GM21619 (cell line): ENCODE results near the gene CCL18.
"Not testable (repeated sequence)": the region's sequence is repeated elsewhere in the genome, so short reads cannot be mapped to it uniquely, and the experiment has no call there.

ENCODE experiments used
- ATAC-seq: cut with Tn5 transposase; IDR thresholded peaks from one replicate; pipeline ENCODE4 v1.9.1; 2021; ENCODE audit not compliant: unreplicated experiment

CCL18 gene, protein sequence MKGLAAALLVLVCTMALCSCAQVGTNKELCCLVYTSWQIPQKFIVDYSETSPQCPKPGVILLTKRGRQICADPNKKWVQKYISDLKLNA

DNA sequence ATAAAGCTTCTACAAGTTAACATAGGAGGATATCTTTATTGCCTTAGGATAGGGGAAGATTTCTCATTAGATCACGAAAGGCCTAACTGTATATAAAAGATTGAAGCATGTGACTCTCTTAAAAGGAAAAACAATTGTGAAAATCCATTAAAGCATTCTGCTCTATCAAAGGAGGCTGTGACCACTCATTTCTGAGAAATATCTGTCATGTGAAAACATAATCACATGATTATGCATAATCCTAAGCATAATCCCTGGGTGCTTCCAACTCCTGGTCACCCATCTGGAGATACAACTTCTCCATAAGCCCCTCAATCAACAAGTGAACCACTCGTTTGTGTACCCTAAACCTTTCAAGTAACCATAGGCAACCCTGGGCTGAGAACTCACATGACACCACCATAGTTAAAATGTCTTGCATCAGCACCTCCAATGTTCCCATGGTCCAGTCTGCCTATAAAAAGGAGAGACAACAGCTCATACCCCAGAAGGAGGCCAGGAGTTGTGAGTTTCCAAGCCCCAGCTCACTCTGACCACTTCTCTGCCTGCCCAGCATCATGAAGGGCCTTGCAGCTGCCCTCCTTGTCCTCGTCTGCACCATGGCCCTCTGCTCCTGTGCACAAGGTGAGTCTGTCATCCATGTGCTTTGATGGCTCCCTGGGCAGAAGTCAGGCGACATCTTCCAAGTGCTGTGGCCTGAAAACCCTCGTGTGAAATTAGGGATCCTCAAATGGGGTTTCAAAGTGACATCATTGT lies at the start of gene CCL18:
Gene CCL18, plus strand, starts transcription at position 487 of the 756 bp plus-strand sequence. Its CDS starts 71 bp downstream, at position 558.
- no peak for ATAC-seq

DNA sequence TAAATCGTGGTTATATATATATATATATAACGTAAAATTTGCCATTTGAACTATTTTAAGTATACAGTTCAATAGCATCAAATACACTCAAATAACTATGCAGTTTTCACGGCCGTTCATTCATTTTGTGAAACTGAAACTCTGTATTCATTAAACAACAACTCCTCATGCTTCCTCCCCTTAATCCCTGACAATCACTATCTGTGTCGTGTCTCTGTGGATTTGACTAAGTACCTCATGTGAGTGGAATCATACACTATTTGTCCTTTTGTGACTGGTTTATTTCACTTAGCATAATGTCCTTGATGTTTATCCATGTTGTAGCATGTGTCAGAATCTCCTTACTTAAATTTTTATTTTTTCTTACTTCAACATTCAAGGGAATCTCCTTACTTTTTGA lies 49.1 kb upstream of the CCL18 start:
- ATAC-seq: no peak

DNA sequence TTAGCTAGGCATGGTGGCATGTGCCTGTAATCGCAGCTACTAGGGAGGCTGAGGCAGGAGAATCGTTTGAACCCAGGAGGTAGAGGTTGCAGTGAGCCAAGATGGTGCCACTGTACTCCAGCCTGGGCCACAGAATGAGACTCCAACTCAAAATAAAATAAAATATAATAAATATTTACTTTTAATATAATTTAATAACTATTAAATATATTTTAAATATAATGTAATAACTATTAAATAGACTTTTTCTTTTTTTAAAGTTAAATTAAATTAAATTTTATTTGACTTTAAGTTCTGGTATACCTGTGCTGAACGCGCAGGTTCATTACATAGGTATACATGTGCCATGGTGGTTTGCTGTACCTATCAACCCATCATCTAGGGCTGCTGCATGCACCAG lies 48.2 kb upstream of the CCL18 start:
- not testable (repeated sequence) for ATAC-seq

DNA sequence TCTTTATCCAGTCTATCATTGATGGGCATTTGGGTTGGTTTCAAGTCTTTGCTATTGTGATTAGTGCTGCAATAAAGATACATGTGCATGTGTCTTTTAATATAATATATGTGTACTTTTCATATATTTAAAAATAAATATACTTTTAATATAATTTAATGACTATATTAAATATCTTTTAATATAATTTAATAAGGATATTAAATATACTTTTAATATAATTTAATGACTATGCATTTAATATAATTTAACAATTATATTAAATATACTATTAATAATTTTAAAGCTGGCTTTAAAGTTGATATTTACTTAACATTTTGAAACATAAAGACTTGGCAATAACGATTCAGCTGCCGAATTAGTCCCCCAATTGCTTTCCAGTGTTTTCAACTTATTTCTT lies 47.5 kb upstream of the CCL18 start:
- ATAC-seq: no peak

DNA sequence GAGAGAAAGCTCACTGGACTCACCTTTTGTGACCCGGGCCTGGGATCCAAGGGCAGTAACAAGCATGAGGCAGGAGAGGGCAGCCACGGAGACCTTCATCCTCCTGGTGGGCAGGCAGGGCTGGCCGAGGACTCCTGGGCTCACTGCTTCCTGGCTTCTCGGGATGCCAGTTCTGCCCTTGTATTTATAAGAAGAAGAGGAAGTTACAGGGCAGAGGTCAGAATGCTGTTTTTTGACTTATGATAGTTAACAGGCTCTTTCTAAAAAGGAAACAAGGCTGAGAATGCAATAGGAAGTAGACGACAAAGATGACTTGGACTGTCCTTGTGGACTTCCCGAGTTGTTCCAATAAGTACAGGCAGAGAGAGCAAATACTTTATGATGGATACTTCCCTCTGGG lies 46.3 kb upstream of the CCL18 start, which contains the start of gene CCL23:
Gene CCL23, minus strand, starts transcription at position 174 of the 400 bp plus-strand sequence. Its CDS starts 75 bp downstream, at position 99.
- no peak for ATAC-seq

DNA sequence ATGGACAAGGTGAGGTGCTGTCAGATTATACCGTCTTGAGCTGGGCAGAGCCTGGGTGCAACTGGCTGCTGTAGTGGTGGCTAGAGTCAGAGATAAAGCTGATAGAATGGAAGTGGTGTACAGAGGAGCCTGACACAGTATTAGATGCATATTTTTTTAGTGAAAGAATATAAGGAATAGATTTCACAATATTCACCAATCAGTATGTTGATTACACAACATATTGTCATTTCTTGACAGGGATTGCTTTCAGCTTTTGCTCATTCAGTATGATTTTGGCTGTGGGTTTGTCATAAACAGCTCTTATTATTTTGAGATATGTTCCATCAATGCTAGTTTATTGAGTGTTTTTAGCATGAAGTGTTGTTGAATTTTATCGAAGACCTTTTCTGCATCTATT lies 44.6 kb upstream of the CCL18 start:
- ATAC-seq: no peak

DNA sequence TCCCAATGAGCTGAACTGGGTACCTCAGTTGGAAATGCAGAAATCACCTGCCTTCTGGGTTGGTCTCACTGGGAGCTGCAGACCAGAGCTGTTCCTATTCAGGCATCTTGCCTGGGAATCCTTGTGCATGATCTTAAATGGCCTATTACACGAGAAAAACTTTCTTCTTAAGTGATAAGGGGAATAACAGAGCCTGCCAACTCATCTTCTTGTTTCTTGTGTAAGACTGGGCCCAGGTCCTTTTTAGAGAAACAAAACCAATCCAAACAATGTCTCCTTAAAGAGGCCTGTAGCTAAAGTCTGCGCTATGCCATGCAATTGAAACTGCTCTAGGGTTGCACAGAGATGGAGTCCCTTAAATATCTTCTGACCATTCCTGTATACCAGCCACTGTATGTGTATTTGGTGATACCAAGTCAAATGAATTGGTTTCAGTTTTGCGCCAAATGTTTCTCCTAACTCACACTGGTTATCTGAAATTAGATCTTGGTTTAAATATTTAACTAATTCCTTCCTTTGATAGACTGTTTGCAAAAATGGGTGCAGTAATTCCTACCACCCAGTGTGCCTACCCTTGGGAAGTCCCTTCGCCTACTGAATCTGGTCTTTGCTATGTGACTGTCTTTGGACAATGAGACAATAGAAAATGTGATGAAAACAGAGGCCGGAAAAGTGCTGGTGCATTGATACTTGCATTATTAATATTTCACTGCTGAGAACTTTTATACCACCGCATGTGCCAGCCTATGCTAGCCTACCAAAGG lies 39.8 kb upstream of the CCL18 start:
- ATAC-seq: no peak

DNA sequence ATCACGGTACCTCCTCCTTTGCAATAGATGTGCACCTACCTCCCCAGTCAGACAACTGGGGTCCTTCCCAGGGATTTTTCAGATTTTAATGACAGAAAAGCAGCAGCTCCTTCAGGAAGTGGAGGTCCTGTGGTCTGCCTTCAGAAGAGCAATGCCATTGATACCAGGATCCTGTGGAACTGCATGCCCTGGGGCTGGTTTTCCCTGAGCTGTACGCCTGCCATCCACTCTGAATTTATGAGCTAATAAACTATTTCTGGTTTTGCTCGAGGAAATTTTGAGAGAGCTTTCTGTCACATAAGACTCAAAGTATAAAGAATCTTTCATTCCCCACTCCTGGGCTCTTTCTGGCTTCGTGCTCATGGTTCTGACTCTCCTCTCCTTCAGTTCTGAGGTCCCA lies 36.3 kb upstream of the CCL18 start:
- ATAC-seq: no peak

DNA sequence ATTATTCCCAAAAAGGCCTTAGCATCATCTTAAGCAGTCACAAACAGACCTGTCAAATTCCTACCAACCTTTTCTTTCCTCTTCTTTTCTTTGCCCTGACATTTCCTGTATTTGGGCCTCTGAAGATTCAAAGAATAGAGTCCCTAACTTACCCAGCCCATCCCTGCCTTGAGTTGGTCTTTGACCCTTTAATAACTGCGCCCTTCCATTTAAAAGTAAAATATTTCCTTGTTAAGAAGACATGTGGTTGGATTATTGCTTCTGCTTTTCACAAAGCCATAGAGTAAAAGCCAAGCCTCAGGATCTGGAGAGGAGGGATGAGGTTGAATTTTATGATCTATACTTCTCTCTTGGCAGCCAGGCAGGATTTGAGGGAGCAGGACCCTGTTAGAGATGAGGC lies 33.1 kb upstream of the CCL18 start:
- ATAC-seq: no peak

DNA sequence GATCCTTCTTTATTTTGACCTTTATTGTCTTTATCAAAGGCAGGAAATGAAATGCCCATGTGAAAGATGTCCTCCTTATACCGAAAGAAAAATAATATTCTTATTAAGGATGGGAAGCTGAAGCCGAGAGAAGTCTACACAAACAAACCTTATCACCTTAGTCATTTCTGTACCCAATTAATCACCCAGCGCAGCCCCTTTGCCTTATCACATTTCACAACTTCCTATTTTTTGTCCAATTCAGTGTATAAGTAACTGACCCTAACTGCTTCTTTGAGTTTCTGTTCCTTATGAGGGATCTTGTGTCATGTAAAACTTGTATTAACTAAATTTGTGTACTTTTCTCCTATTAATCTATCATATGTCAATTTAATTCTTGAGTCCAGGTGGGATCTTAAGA lies 29.9 kb upstream of the CCL18 start:
- no peak for ATAC-seq

DNA sequence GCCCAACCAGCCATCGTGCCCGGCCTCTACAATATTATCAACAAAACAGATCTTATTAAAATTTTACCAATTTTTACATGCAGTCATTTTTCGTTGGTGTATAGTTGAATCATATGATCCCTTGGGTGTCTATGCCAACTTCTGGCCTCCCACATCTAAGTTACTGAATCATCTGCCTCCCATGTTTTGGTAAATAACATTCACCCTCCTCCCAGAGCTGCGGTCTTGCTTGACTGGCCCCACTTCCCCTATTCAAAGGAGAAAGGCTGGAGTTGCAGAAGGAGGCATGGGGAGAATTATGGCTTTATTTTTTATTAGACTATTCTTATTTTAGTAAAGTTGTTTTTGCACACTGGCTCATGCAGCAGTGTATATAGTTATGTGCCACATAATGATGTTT lies 27.8 kb upstream of the CCL18 start:
- ATAC-seq: no peak

DNA sequence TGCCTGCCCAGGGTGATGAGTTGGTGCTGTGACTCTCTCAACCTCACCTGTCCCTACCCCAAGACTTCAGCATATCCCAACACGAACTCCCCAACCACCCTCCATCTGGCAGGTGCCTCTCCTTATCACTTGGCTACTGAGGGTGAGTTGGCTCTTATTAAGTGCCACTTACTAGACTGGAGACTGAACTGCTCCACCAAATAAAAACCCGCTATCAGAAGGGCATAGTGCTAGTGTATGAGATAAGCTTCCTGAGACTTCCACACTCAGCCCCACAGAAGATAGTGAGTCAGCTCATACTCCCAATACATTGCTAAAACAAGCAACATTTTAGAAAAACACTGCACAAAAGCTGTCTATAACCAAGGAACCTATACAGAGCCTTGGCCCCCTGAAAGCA lies 16.0 kb upstream of the CCL18 start:
- ATAC-seq: no peak

DNA sequence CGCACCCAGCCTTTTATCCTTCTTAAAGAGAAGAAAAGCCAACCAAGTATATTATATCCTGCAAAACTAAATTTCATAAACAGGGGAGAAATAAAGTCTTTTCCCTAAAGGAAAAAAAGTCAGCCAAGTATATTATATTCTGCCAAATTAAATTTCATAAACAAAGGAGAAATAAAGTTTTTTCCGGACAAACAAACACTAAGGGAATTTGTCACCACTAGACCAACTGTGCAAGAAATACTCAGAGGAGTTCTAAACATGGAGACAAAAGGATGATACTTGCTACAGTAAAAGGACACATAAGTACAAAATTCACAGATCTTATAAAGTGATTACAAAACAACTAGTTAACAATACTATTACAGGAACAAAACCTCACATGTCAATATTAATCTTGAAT lies 14.4 kb upstream of the CCL18 start:
- no peak for ATAC-seq

DNA sequence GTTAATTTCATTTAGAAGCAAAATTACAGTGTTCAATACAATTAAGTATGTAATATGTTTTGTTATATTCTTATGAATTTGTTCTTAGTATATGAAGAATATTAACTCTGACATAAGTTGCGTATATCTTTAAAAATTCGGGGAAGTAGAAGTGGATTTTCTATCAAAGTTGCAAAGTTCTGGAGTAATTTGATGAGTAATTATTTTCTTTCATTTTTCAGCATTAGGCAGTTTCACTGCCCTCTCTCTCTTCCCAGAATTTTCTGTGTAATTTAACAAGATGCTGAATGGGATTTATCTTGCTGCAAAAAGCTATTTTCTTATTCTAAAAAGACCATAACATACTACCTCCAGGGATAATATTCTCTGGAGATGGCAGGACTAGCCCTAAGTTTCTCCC lies 8.9 kb upstream of the CCL18 start:
- ATAC-seq: no peak

DNA sequence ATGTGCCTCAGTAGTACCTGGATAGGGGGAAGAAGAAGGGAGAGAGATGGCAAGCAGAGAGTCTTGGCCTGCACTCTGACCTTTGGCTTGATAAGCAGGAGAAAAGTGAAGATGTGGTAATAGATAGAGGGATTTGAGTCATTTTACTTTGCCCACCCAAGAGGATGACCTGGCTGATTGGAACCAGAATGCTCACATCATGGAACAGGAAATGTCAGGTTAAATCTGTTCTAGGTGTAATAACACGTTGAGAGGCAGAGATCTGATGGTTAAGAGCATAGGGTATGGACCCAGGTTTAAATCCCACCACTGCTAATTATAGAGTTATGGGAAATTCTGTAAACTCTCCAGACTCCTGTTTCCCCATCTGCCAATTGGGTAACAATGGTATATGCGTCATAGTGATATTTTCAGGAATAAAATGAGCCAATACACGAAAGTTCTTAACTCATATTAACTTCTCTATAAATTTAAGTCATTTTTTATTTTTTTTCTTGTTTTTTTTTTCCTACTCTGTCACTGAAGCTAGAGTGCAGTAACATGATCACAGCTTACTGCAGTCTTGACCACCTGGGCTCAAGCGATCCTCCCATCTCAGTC lies 8.1 kb upstream of the CCL18 start:
- ATAC-seq: no peak

DNA sequence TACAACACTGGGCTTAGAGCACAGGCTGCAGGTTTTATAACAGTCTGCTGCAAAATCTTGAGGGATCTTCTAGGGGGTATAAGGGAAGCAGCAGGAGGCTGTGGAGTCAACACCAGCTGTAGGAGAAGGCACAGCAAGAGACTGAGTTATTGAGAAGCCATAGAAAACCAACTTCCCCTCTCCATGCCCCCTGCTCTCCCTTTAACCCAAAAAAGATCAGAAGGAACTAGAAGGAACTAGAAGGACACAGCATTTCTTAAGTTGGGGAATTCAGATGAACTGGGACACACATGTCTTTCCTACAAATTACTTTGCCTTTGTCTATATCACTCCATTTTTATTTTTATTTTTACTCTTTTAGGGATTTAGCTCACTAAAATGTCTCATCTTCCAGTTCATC lies 6.2 kb upstream of the CCL18 start:
- no peak for ATAC-seq

DNA sequence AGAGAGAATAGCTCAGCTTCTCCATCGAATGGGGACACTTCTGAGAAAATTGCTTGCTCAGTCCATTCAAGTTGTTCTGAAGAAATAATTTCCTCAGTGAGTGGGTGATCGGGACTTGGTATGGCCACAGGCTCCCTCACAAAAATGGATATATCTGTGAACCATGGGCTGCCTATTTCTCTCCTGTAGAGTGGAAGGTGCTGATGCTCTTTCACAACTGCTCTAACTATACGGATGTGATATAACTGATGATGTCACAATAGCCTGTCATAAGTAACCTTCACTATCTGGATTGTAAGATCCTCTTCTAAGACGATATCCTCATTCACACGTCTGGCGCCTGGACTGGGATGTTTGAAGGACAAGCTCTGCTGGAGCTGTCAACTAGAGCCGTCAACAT lies 4.7 kb upstream of the CCL18 start:
- no peak for ATAC-seq

DNA sequence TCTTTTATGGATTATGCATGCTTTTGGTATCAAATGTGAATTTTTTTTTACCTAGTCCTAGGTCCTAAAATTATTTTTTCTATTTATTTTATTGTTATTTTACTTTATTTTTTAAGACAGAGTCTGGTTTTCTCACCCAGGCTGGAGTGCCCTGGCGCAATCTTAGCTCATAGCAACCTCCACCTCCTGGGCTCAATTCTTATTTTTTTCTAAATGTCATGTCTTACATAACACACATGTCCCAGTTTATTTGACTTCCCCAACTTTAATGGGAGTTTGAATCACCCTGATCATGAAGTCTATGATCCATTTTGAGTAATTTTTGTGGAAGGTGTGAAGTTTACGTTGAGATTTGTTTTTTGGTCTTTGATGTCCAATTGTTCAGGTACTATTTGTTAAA lies 3.3 kb upstream of the CCL18 start:
- ATAC-seq: no peak

DNA sequence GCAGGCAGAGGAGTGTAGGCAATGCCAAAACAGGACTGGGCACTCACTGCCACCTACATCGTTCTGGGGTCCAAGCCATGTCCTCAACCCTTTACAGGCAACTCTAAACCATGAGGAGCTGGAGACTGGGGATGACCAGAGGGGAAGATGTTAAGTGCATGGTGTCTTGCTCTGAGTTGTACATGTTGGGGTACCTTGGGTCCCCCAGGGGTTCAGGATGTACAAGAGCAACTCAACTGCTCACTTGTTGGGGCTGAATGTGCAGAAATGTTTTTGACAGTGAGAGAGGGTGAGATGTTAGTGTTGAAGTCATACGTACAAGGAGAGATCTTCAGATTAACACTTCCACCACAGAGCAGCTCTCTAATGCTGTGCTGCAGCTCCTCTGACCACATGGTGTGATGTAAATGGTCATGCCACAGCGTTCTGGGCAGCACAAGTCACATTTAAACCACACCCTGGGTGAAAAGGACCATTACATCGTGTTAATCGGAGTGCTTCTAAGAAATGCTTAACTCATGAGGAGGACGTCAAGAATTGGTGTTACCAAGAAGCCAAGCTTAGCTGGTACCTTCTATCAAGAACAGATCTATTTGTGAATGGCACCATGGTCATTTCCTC lies 2.4 kb downstream of the CCL18 start:
- ATAC-seq: no peak

DNA sequence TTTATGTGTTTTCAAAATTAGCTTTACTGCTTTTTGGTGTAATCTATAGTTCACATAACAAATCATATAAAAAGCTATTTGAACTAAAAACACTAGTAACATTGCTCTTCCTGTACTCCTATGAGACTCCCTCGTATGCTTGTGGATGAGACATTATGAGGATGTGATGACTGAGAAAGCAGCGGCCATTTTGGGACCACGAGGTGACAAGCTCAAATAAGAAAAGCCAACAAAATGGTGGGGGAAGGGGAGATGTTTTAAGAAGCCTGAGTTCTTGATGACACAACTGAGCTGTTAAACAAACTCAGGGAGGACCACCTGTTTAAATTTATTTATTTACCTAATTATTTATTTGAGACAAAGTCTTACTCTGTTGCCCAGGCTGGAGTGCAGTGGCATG lies 4.5 kb downstream of the CCL18 start:
- no peak for ATAC-seq

DNA sequence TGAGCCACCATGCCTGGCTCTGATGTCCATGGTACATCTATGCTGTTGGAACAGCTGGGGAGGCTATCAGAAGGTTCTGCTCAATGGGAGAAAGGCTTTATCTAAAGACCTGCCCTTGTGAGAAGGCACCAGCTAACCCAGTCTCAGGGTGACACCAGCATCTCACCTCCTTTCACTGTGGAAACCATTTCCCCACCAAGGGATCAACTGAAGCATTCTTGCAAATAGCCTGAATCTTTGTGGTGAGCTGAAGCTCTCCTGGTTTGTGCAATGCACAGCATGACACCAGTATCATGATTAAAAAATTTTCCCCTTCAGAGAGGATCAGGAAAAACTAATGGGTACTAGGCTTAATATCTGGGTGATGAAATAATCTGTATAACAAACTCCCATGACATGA lies 5.1 kb downstream of the CCL18 start:
- no peak for ATAC-seq
